IMR-90 (cell line): Measurements from ENCODE around the gene TMEM14A. TPM values are rescaled to one million over a fixed set of nuclear protein-coding genes. Genes with fewer than 3 reads are reported as not detected.

ENCODE experiments used
- ATAC-seq: fragments of 200-7000 bp; cut with Tn5 transposase; 2 replicates; pipeline ENCODE4 v1.9.1; 2020; ENCODE audit warnings: low read depth, mild to moderate bottlenecking, moderate library complexity
- BruUV-seq: library from RNA; stranded (reverse); fragments of 400-500 nt; replicated peaks from 2 replicates; lab custom pipeline; 2021; lab: Mats Ljungman, UMichigan
- CTCF ChIA-PET: fragments of 300-600 bp; formaldehyde crosslinking; extraction: SDS; loops from one replicate; lab custom pipeline; 2021; ENCODE audit warnings: antibody characterized with exemption; lab: Yijun Ruan, JAX
- POLR2A ChIA-PET: fragments of 300-600 bp; sonication (Branson Sonifier 250); formaldehyde crosslinking; loops from one replicate; lab custom pipeline; 2022; ENCODE audit warnings: antibody characterized with exemption; ENCODE audit not compliant: unreplicated experiment; lab: Charles Lee
- DNase-seq: peaks from one replicate; pipeline ENCODE4 v3.0.0; 2013
- H2AFZ ChIP-seq: replicated peaks from 2 replicates; pipeline ENCODE3; 2013; ENCODE audit warnings: low read length, mild to moderate bottlenecking; ENCODE audit not compliant: poor library complexity
- H2AK5ac ChIP-seq: 2 replicates; pipeline ENCODE4 v1.6.1; 2013; ENCODE audit warnings: low read depth, low read length, inconsistent platforms
- H2AK9ac ChIP-seq: replicated peaks from 2 replicates; pipeline ENCODE3; 2013; ENCODE audit warnings: mild to moderate bottlenecking, low read depth, low read length, moderate library complexity; ENCODE audit not compliant: poor library complexity
- H2BK120ac ChIP-seq: 2 replicates; pipeline ENCODE4 v1.6.1; 2013; ENCODE audit warnings: low read depth, low read length, inconsistent platforms
- H2BK15ac ChIP-seq: 3 replicates; pipeline ENCODE4 v1.6.1; 2013; ENCODE audit warnings: low read depth, low read length, inconsistent platforms
- H2BK20ac ChIP-seq: 2 replicates; pipeline ENCODE4 v1.6.1; 2013; ENCODE audit warnings: low read depth, mild to moderate bottlenecking, inconsistent platforms, low read length, moderate library complexity
- H2BK5ac ChIP-seq: 2 replicates; pipeline ENCODE4 v1.6.1; 2013; ENCODE audit warnings: mild to moderate bottlenecking, low read depth, low read length, inconsistent platforms; ENCODE audit not compliant: poor library complexity, severe bottlenecking
- H3K14ac ChIP-seq: replicated peaks from 2 replicates; pipeline ENCODE4 v1.6.1; 2013; ENCODE audit warnings: low read depth, low read length, inconsistent platforms
- H3K18ac ChIP-seq: 2 replicates; pipeline ENCODE4 v1.6.1; 2013; ENCODE audit warnings: low read depth, low read length, control low read depth
- H3K23ac ChIP-seq: 2 replicates; pipeline ENCODE4 v1.6.1; 2013; ENCODE audit warnings: low read depth, low read length, inconsistent platforms
- H3K27ac ChIP-seq: 2 replicates; pipeline ENCODE4 v1.5.1; 2013; ENCODE audit warnings: mild to moderate bottlenecking, control low read depth, low read length; ENCODE audit not compliant: insufficient read depth
- H3K27me3 ChIP-seq: 2 replicates; pipeline ENCODE4 v1.6.1; 2013; ENCODE audit warnings: low read length; ENCODE audit not compliant: control insufficient read depth, insufficient read depth
- H3K36me3 ChIP-seq: 2 replicates; pipeline ENCODE4 v1.6.1; 2013; ENCODE audit warnings: low read length, mixed read lengths; ENCODE audit not compliant: control insufficient read depth, insufficient read depth
- H3K4ac ChIP-seq: 2 replicates; pipeline ENCODE4 v1.6.1; 2013; ENCODE audit warnings: low read depth, low read length, inconsistent platforms
- H3K4me1 ChIP-seq: 2 replicates; pipeline ENCODE4 v1.6.1; 2013; ENCODE audit warnings: low read length, mixed read lengths; ENCODE audit not compliant: control insufficient read depth, insufficient read depth
- H3K4me2 ChIP-seq: 2 replicates; pipeline ENCODE4 v1.6.1; 2013; ENCODE audit warnings: low read depth, mild to moderate bottlenecking, control low read depth, low read length, moderate library complexity
- H3K4me3 ChIP-seq: 2 replicates; pipeline ENCODE4 v1.5.1; 2013; ENCODE audit warnings: low read depth, mild to moderate bottlenecking, control low read depth, low read length, moderate library complexity; ENCODE audit not compliant: insufficient read depth
- H3K56ac ChIP-seq: 2 replicates; pipeline ENCODE4 v1.6.1; 2013; ENCODE audit warnings: low read length, inconsistent platforms; ENCODE audit not compliant: insufficient read depth; ENCODE audit errors: extremely low read depth
- H3K79me1 ChIP-seq, 2 experiments: 2 replicates each; pipeline ENCODE4 v1.6.1; 2013; ENCODE audit warnings: low read length in 2 of 2, inconsistent platforms in 1 of 2, low read depth in 1 of 2
- H3K9ac ChIP-seq: 2 replicates; pipeline ENCODE4 v1.6.1; 2013; ENCODE audit warnings: low read depth, low read length, control low read depth
- H3K9me1 ChIP-seq: 2 replicates; pipeline ENCODE4 v1.6.1; 2013; ENCODE audit warnings: low read length, inconsistent platforms; ENCODE audit not compliant: insufficient read depth
- H3K9me3 ChIP-seq: 2 replicates; pipeline ENCODE4 v1.6.1; 2013; ENCODE audit warnings: low read length; ENCODE audit not compliant: control insufficient read depth, insufficient read depth
- H4K20me1 ChIP-seq: 2 replicates; pipeline ENCODE4 v1.6.1; 2013; ENCODE audit warnings: low read length, inconsistent platforms; ENCODE audit not compliant: insufficient read depth
- H4K5ac ChIP-seq: 2 replicates; pipeline ENCODE4 v1.6.1; 2013; ENCODE audit warnings: mild to moderate bottlenecking, low read depth, low read length, control low read depth
- H4K8ac ChIP-seq, 2 experiments: 2 replicates each; pipeline ENCODE4 v1.6.1; 2013; ENCODE audit warnings: low read depth in 2 of 2, low read length in 2 of 2, control low read depth in 1 of 2, inconsistent platforms in 1 of 2
- H4K91ac ChIP-seq: 2 replicates; pipeline ENCODE4 v1.6.1; 2013; ENCODE audit warnings: low read depth, low read length, inconsistent platforms; ENCODE audit not compliant: insufficient read depth
- MAZ ChIP-seq: IDR thresholded peaks from 2 replicates; pipeline ENCODE4 v1.6.1; 2012; ENCODE audit warnings: low read depth, mild to moderate bottlenecking, low read length, improper control_type of control experiment, moderate library complexity, borderline replicate concordance
- MXI1 ChIP-seq: IDR thresholded peaks from 2 replicates; pipeline ENCODE4 v1.6.1; 2012; ENCODE audit warnings: low read depth, mild to moderate bottlenecking, low read length, moderate library complexity, borderline replicate concordance
- NFE2L2 ChIP-seq: fragments of 150-350 bp; IDR thresholded peaks from 2 replicates; pipeline ENCODE4 v1.6.1; 2016; ENCODE audit warnings: low read depth, mild to moderate bottlenecking, low read length
- POLR2A ChIP-seq: IDR thresholded peaks from 2 replicates; pipeline ENCODE4 v1.6.1; 2012; ENCODE audit warnings: mild to moderate bottlenecking, low read depth, low read length
- RAD21 ChIP-seq: IDR thresholded peaks from 2 replicates; pipeline ENCODE4 v1.6.1; 2012; ENCODE audit warnings: low read length, improper control_type of control experiment
- RCOR1 ChIP-seq: IDR thresholded peaks from 2 replicates; pipeline ENCODE4 v1.6.1; 2012; ENCODE audit warnings: mild to moderate bottlenecking, low read length, improper control_type of control experiment; ENCODE audit not compliant: insufficient replicate concordance
- WGBS, 2 experiments: methylation state at CpG; one replicate each; pipeline versions ENCODE4 v1.1.5 to v1.1.7; 2013; ENCODE audit warnings: missing lambda C conversion rate in 2 of 2; ENCODE audit not compliant: insufficient read length in 1 of 2; ENCODE audit errors: extremely low coverage in 2 of 2; 5-methylcytosine and 5-hydroxymethylcytosine counted together
- dilution Hi-C: fragments of 300-500 bp; cut with HindIII; formaldehyde crosslinking; loops from one replicate; pipeline ENCODE4 v1.14.3; 2018; ENCODE audit warnings: low sequenced_read_pairs; ENCODE audit not compliant: unreplicated experiment
- in situ Hi-C: fragments of 300-500 bp; cut with MboI; formaldehyde crosslinking; loops from 3 replicates; pipeline ENCODE4 v1.14.3; 2019; ENCODE audit warnings: low sequenced_read_pairs, inconsistent platforms, mixed read lengths
- intact Hi-C: fragments of 100-400 bp; cut with micrococcal nuclease; formaldehyde crosslinking; loops from 2 replicates; pipeline ENCODE4 v1.10.0; 2022
- polyA plus RNA-seq, 3 experiments: library from polyadenylated mRNA; depleted of rRNA; stranded (reverse); fragments of >200 nt; gene quantifications; 2 replicates each; pipeline ENCODE4 v1.2.3, GENCODE V29; 2012; ENCODE audit warnings: low replicate concordance in 1 of 3
- total RNA-seq: library from RNA; depleted of rRNA; stranded (reverse); fragments of >200 nt; gene quantifications from 2 replicates; pipeline ENCODE4 v1.2.3, GENCODE V29; 2012
- TF ChIP-seq, protein P1 (sequence below): fragments of 150-350 bp; IDR thresholded peaks from 2 replicates; pipeline ENCODE4 v1.6.1; 2016; ENCODE audit warnings: low read depth, mild to moderate bottlenecking, low read length, moderate library complexity, borderline replicate concordance

Gene TMEM14A
- total and polyA plus RNA-seq, 2 of the 4 experiments (the other 2 are of a cell fraction): 18.5 to 25.1 TPM

DNA sequence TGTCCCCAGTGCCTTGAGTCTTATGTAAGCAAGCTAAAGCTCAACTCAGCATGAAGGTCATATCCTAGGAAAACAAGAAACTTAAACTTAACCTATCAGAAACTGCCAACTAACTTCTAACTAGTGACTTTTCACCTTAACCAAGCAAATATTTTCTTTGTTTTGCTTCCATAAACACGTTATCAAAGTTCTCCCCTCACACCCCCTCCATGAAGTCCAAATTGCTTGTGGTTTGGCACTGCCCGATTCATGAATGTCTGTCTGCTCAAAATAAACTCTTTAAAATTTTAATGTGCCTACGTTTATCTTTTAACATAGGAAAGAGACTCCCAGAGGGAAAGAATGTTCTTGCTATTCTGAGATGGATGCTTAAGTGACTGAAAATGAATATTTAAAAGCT, 57.5 kb downstream of the TMEM14A start:
- H3K23ac ChIP-seq: no peak overlapping the region
- no peak overlapping the region for H3K4me2 ChIP-seq
- in situ Hi-C loops: no loop called here
- H2BK15ac ChIP-seq: no peak overlapping the region
- H2AFZ ChIP-seq: no peak overlapping the region
- H2BK5ac ChIP-seq: no peak overlapping the region
- H3K9me3 ChIP-seq: no peaks in the 10 kb centered on the region
- no peak overlapping the region for H2AK9ac ChIP-seq
- no TSS peak for BruUV-seq
- H3K4me3 ChIP-seq: no peak overlapping the region
- no peak overlapping the region for H3K27ac ChIP-seq
- H2BK120ac ChIP-seq: no peak overlapping the region
- no peak overlapping the region for H2BK20ac ChIP-seq
- dilution Hi-C loops: no loop called here
- no peaks in the 10 kb centered on the region for H3K36me3 ChIP-seq
- TF ChIP-seq RAD21 (no peak), NFE2L2 (no peak), MAZ (no peak), POLR2A (no peak), MXI1 (no peak), RCOR1 (no peak)
- TF ChIP-seq, protein P1, sequence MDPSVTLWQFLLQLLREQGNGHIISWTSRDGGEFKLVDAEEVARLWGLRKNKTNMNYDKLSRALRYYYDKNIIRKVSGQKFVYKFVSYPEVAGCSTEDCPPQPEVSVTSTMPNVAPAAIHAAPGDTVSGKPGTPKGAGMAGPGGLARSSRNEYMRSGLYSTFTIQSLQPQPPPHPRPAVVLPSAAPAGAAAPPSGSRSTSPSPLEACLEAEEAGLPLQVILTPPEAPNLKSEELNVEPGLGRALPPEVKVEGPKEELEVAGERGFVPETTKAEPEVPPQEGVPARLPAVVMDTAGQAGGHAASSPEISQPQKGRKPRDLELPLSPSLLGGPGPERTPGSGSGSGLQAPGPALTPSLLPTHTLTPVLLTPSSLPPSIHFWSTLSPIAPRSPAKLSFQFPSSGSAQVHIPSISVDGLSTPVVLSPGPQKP: no peak
- no peak overlapping the region for H3K56ac ChIP-seq
- no peaks in the 10 kb centered on the region; the same call in 1 of the 2 replicates for H3K4me1 ChIP-seq
- H3K4ac ChIP-seq: no peak overlapping the region
- no CpG with 5 or more reads among the region's 3 CpGs for WGBS, 2 experiments
- intact Hi-C loops: no loop called here
- H4K5ac ChIP-seq: no peak overlapping the region
- no peak overlapping the region for H4K8ac ChIP-seq
- H4K20me1 ChIP-seq: no peaks in the 10 kb centered on the region
- H4K91ac ChIP-seq: no peak overlapping the region
- ChIA-PET POLR2A (no interaction called here), CTCF (no interaction called here)
- no peaks in the 10 kb centered on the region; the same call in 1 of the 2 replicates for H3K9me1 ChIP-seq
- no peak overlapping the region for H3K9ac ChIP-seq
- H3K18ac ChIP-seq: no peak overlapping the region
- H3K14ac ChIP-seq: no peak overlapping the region
- ATAC-seq: no peak
- no peaks in the 10 kb centered on the region; the same call in 1 of the 2 replicates for H3K27me3 ChIP-seq
- H2AK5ac ChIP-seq: no peak overlapping the region
- DNase-seq: no peak
- H3K79me1 ChIP-seq: no peaks in the 10 kb centered on the region
